Stimulated activated CD8-positive, alpha-beta memory T cell treated with anti-CD3 and anti-CD28 coated beads, Interleukin-4, amount 100 ng/mL, for 1 hour (primary cell): ENCODE measurements around the gene PLA2G4E.

ENCODE experiments used
- DNase-seq, 2 donors: peaks; one replicate each; pipeline ENCODE4 v3.0.0-alpha.2; 2020; ENCODE audit warnings: low read depth in 2 of 2, low spot score in 1 of 2

PLA2G4E gene

DNA sequence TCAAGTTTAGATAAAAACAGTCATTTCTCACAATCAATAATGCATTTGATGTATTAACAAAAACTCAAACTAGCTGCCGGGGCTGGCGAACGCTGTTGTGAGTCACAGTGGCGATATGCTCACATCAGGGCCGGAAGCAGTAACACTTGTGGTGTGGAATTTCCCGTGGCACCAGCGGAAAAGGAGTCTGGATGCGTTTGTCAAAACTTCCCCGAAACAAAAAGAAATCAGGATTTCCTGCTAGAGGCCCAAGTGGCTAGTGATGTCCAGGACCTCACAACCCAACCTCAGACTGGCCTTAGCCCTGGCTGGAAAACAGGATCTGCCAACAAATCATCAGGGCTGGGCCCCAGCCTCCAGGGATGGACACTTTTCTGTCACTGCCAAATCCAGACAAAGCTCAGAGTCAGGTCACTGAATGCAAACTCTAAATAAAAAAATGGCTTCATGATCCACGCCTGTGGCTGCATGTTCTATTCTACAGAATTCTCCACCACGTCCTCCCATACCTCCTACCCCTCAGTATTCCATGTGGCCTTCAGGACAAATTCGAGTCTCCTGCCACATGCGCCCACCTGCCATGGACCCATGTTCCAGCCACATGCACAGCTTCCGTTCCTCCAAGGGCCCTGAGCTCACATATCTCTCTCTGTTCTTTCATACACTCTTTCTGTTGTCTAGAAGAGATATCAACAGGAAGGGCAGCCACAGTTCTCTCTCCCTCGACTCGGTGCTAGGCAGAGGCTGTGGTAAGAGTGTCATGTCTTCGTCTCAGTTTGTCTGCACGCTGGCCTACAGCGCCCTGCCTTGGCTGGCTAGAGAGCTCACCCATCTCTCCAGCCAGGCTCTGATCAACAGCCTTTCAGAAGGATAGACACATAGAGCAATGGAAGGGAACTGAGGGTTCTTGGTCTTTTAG is 83.9 kb downstream of the PLA2G4E start:
- peak; percentile 40 to 53 for DNase-seq

DNA sequence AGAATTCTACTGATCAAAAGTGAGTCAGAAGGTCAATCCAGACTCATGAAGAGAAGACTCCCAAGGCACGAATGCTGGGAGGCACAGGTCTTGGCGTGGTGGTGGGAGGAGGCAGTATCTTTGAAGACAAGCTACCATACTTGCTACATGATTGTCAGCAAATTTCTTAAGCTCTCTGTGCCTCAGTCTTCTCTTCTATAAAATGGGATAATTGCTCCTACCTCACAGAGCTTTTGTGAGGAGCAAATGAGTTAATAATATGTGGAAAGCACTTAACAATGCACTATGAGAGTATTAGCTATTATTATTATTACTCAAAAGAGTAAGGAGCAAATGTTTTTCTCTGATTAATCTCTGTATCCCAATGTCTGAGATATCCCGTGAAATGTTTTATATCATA is 84.7 kb downstream of the PLA2G4E start:
- DNase-seq, result no peak

- DNase-seq, result no peak
Measured at GRCh38 chr15:41935566-41936020, 85.2 kb downstream of the PLA2G4E start.

DNA sequence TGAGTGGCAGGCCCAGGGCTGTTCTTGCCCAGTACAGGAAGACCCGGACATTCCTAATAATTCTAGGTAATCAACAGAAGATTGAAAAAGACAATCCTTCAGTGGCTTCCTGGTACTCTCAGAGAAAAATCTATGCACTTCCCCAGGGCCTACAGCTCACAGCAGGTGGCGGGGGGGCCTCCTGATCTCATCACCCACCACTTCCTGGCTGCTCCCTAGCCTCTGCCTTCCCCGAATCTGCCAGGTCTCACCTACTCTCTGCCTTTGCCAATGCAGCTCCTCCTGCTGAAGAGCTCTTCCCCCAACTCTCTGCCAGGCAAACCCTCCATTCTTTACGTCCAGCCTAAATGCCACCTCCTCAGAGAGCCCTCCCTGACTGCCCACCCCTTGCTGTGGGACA is 86.0 kb downstream of the PLA2G4E start:
- peak; percentile 29 to 53 for DNase-seq

DNA sequence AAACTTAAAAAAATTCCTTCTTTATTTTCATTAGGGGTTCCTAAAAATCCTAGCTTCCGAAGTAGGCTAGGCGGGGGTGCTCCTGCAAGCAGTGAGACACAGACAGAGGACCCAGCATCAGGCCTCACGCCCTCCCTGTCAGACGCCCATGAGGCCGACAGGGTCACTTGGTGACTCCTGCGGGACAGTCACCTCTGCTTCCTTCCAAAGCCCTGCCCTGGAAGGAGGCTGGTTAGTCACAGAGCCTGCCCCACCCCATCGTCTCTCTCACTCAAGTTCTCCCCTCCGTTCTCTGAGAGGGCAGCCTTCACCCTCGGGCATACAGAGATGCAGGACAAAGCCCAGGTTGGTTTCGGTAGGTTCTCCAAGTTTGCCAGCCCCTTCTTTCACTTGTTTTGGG is 87.1 kb downstream of the PLA2G4E start:
- DNase-seq, result no peak

DNA sequence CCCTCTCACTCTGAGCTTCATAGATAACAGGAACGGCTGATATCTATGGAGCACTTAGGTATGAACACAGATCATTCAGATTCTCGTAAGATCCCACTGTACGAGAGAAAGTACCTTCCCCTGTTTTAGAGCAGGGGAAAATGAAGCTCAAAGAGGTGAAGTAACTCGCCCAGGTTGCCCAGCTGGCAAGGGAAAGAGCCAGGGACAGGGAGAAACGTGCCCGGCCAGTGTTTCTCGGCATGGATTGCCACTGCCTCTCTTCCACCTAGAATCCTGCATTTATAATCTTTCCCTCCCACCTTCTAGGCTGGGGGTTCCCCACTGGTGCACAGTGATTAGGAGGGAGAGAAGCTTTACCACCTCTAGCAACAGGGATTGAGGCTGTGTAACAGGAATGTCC is 87.5 kb downstream of the PLA2G4E start:
- no peak for DNase-seq

- no peak for DNase-seq
Measured at GRCh38 chr15:41932511-41933289, 88.1 kb downstream of the PLA2G4E start.

DNA sequence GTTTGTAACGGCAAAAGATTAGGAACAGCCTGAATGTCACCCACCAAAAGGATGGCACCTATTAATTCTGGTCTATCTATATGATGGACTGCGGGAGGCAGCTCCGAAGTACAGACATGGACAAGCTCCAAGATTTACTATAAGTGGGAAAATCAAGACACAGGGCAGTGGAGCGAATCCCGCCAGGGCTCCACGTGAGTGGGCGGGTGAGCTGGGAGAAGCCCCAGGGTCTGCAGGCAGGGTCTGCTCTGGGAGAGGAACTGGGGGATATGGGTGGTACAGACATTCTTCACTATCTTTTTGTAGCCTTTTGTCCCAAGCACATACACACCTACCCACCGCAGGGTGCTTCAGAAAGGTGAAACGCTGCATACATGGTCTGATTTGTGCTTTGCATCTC is 88.7 kb downstream of the PLA2G4E start:
- DNase-seq, result no peak
